Left lung (tissue), 10 donors: ENCODE data around the gene TSPEAR. TPM values are rescaled to one million over a fixed set of nuclear protein-coding genes. Genes with fewer than 3 reads are reported as not detected.

Experiments
- ATAC-seq: fragments of 200-7000 bp; cut with Tn5 transposase; one replicate; pipeline ENCODE4 v1.9.1; 2020; ENCODE audit warnings: moderate library complexity
- DNase-seq, 4 donors: peaks; one replicate each; pipeline ENCODE4 v3.0.0-alpha.2; 2013 to 2020
- H3K27ac ChIP-seq, 2 donors: fragments of 200-600 bp; sonication (generic) in 1 of 2; one replicate each; pipeline versions ENCODE4 v1.5.0 to v1.8.0; 2020 to 2021
- H3K27me3 ChIP-seq, 2 donors: fragments of 200-600 bp; sonication (generic) in 1 of 2; one replicate each; pipeline versions ENCODE4 v1.5.0 to v1.8.0; 2020 to 2021
- H3K36me3 ChIP-seq, 2 donors: fragments of 200-600 bp; sonication (generic) in 1 of 2; one replicate each; pipeline versions ENCODE4 v1.5.0 to v1.8.0; 2020 to 2021
- H3K4me1 ChIP-seq, 2 donors: fragments of 200-600 bp; one replicate each; pipeline ENCODE4 v1.8.0; 2021
- H3K4me3 ChIP-seq, 2 donors: fragments of 200-600 bp; sonication (generic) in 1 of 2; one replicate each; pipeline versions ENCODE4 v1.5.0 to v1.8.0; 2020 to 2021; ENCODE audit warnings: mild to moderate bottlenecking in 1 of 2
- H3K9me3 ChIP-seq, 2 donors: fragments of 200-600 bp; sonication (generic) in 1 of 2; one replicate each; pipeline versions ENCODE4 v1.5.0 to v1.8.0; 2020 to 2021
- intact Hi-C, 2 donors: fragments of 100-400 bp; cut with DNase I; formaldehyde crosslinking; loops; one replicate each; pipeline versions ENCODE4 v1.11.2 to v1.14.2; 2022
- polyA plus RNA-seq, 6 donors: library from polyadenylated mRNA; unstranded; fragments of 120-200 nt; gene quantifications; one replicate each; pipeline ENCODE4 v1.2.1, GENCODE V29; 2013; ENCODE audit not compliant: insufficient read length in 6 of 6
- total RNA-seq, 2 donors: library from RNA; stranded (reverse); fragmentation: NEBNext Ultra II Directional; extraction: Animal tissue kit (Norgen Biotek cat#: 25700); gene quantifications; one replicate each; pipeline ENCODE4 v1.2.1, GENCODE V29; 2021
- TF ChIP-seq, protein P1 (sequence below), 2 donors: fragments of 200-600 bp; sonication (generic) in 1 of 2; IDR thresholded peaks; one replicate each; pipeline versions ENCODE4 v1.5.0 to v1.8.0; 2021; ENCODE audit warnings: antibody characterized with exemption in 2 of 2
- donor health status: DM: no; HTN: yes; CAD: no.
- donor health status: DM: no; HTN: no; CAD: no.

The TSPEAR gene
- total and polyA plus RNA-seq, 8 donors: 0.10 to 4.7 (median 3.3) TPM

DNA sequence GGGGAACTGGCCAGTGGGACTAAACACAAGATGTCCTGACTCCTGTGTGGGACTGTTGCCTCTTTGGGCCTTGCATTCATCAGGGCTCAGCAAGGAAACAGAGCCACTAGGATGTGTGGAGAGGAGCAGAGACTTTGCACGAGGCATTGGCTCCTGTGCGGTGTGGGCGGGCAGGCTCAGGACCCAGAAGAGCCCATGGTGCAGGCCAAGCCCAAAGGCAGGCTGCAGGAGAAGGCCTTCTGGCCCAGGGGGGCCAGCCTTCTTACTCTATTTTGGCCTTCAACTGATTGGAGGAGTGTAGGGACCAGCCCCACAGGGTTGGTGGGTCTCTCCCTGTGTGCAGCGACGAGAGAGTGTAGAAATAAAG, 232.6 kb downstream of the TSPEAR start:
- Histone ChIP-seq H3K4me3 (no peak overlapping the region), H3K27ac (no peak overlapping the region), H3K36me3 (no peaks in the 10 kb centered on the region), H3K9me3 (no peaks in the 10 kb centered on the region), H3K4me1 (no peaks in the 10 kb centered on the region), H3K27me3 (no peaks in the 10 kb centered on the region)
- DNase-seq (peak in 1 of 4 donors; percentile 2), ATAC-seq (no peak)
- intact Hi-C loops: no loop called here
- TF ChIP-seq, protein P1, sequence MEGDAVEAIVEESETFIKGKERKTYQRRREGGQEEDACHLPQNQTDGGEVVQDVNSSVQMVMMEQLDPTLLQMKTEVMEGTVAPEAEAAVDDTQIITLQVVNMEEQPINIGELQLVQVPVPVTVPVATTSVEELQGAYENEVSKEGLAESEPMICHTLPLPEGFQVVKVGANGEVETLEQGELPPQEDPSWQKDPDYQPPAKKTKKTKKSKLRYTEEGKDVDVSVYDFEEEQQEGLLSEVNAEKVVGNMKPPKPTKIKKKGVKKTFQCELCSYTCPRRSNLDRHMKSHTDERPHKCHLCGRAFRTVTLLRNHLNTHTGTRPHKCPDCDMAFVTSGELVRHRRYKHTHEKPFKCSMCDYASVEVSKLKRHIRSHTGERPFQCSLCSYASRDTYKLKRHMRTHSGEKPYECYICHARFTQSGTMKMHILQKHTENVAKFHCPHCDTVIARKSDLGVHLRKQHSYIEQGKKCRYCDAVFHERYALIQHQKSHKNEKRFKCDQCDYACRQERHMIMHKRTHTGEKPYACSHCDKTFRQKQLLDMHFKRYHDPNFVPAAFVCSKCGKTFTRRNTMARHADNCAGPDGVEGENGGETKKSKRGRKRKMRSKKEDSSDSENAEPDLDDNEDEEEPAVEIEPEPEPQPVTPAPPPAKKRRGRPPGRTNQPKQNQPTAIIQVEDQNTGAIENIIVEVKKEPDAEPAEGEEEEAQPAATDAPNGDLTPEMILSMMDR (IDR thresholded peaks at IDR 0.05): no peak

DNA sequence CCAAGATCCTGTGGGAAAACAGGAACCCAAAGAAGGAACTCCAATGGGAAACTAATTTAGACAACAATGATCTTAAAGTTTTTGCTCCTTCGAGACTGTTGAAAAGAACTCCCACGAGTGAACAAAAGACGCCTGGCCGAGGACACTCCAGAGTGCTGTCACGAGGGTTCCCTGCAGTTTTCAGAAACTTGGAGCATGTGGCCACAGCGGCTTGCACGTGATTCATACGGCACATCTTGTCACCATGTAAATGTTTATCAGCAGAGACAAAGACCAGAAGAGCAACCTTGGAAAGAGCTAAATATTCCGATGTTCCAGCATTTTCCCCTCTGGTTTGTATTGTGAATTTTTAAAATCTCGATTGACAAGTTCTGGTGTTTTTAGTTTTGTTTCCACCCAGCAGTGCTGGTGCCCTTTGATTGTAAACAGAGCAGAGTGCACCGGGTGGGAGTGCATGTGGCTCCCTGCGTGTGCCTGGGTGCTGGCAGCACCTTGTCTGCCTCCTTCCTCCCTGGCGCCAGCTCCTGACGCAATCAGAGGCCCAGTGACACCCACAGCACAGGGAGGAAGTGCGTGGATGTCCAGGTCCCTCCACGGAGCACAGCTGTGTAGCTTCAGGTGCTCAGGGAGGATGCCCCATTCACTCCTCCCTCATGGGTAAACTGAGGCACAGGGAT, 233.1 kb downstream of the TSPEAR start:
- no peaks in the 10 kb centered on the region for H3K9me3 ChIP-seq
- TF ChIP-seq, protein P1 (IDR thresholded peaks at IDR 0.05): no peak
- DNase-seq: peak in 1 of 4 donors; percentile 17
- H3K4me1 ChIP-seq: no peaks in the 10 kb centered on the region
- no peak overlapping the region for H3K27ac ChIP-seq
- ATAC-seq: no peak
- H3K36me3 ChIP-seq: no peaks in the 10 kb centered on the region
- intact Hi-C loops: no loop called here
- no peak overlapping the region for H3K4me3 ChIP-seq
- no peaks in the 10 kb centered on the region for H3K27me3 ChIP-seq

DNA sequence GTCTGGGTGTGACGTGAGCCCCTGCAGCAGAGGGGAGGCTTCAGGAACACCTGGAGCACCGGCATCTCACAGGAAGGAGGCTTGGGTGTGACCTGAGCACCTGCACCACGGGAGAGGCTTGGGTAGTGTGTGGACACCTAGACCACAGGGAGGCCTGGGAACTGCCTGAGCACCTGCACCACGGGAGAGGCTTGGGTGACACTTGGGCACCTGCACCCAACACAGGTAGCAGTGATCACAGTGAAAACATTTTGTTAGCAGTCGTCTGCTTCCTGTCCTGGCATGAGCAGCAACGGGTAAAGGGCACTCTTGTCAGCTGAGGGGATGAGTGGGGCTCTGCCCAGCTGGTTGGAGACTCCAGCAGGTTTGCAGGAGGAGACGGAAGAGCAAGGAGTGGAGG, 233.7 kb downstream of the TSPEAR start:
- Histone ChIP-seq H3K27ac (no peak overlapping the region), H3K9me3 (no peaks in the 10 kb centered on the region), H3K4me3 (no peak overlapping the region), H3K27me3 (no peaks in the 10 kb centered on the region), H3K4me1 (no peaks in the 10 kb centered on the region), H3K36me3 (no peaks in the 10 kb centered on the region)
- TF ChIP-seq, protein P1 (IDR thresholded peaks at IDR 0.05): no peak
- intact Hi-C loops: no loop called here
- ATAC-seq (peak; percentile 16), DNase-seq (peak in 1 of 4 donors; percentile 21)

DNA sequence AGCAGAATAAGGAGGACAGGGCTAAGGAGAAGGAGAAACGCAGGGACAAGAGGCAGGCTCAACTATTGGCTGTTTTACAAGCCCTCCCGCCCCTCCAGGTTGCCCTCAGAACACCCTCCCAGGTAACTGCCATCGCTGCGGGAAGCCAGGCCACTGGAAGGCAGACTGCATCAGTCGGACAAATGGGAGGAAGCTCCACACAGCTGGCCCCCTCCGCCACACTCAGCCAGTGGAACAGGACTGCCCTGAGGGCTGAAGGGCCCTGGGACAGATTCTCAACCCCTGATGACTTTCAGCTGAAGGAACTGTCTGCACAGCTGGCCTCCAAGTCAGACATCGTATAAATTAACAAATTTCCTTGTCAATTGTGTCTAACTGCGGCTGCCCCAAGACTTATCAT, 234.2 kb downstream of the TSPEAR start:
- intact Hi-C loops: no loop called here
- ATAC-seq (no peak), DNase-seq (no peak)
- no peaks in the 10 kb centered on the region for H3K36me3 ChIP-seq
- no peaks in the 10 kb centered on the region for H3K27me3 ChIP-seq
- no peak overlapping the region for H3K4me3 ChIP-seq
- no peaks in the 10 kb centered on the region for H3K9me3 ChIP-seq
- TF ChIP-seq, protein P1 (IDR thresholded peaks at IDR 0.05): no peak
- no peak overlapping the region for H3K27ac ChIP-seq
- no peaks in the 10 kb centered on the region for H3K4me1 ChIP-seq

DNA sequence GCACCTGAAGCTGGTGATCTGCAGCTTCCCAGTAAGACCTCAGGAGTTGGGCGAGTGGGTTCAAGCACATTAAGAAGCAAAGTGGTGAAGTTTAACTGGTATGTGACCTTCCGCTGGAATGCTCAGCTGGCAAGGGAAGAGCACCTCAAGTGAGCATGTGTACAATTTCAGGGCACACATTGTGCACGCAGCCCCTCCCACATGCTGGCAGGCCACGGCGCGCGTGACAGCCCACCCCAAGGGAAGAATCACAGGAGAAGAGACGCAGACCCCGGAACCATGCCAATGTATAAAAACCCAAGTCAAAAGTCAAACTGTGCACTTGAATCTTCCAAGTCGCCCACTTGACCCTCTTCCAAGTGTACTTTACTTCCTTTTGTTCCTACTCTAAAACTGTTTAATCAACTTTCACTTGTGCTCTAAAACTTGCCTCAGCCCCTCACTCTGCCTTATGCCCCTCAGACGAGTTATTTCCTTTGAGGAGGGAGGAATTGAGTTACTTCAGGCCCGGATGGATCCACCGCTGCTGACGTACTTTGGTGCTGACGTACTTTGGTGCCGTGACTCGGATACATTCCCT, 236.0 kb downstream of the TSPEAR start:
- ATAC-seq (no peak), DNase-seq (peak in 1 of 4 donors; percentile 63)
- H3K36me3 ChIP-seq: no peaks in the 10 kb centered on the region
- no peaks in the 10 kb centered on the region for H3K4me1 ChIP-seq
- H3K27ac ChIP-seq: no peak overlapping the region
- TF ChIP-seq, protein P1 (IDR thresholded peaks at IDR 0.05): no peak
- no peak overlapping the region for H3K4me3 ChIP-seq
- intact Hi-C loops: no loop called here
- no peaks in the 10 kb centered on the region for H3K27me3 ChIP-seq
- no peaks in the 10 kb centered on the region for H3K9me3 ChIP-seq
